Spinal cord (tissue), 10 donors: Measurements from ENCODE around the gene NAA60. TPM values are rescaled to one million over a fixed set of nuclear protein-coding genes. Genes with fewer than 3 reads are reported as not detected.
"Not testable (repeated sequence)": the region's sequence is repeated elsewhere in the genome, so short reads cannot be mapped to it uniquely, and the experiment has no call there.

Source experiments
- DNase-seq, 6 donors: peaks; one replicate each; pipeline versions ENCODE4 v3.0.0 to v3.0.0-alpha.2; 2013 to 2015; ENCODE audit warnings: low spot score in 6 of 6, low read depth in 4 of 6
- H3K27ac ChIP-seq: one replicate; pipeline ENCODE4 v1.5.1; 2013; ENCODE audit warnings: low read depth, low read length, control low read depth
- H3K27me3 ChIP-seq: one replicate; pipeline ENCODE4 v1.6.1; 2013; ENCODE audit warnings: low read length; ENCODE audit not compliant: control insufficient read depth, insufficient read depth
- H3K36me3 ChIP-seq: one replicate; pipeline ENCODE4 v1.6.1; 2013; ENCODE audit warnings: low read length; ENCODE audit not compliant: control insufficient read depth, insufficient read depth
- H3K4me1 ChIP-seq: one replicate; pipeline ENCODE4 v1.6.1; 2013; ENCODE audit warnings: low read length; ENCODE audit not compliant: control insufficient read depth, insufficient read depth
- H3K4me3 ChIP-seq: one replicate; pipeline ENCODE4 v1.5.1; 2013; ENCODE audit warnings: low read depth, low read length, control low read depth
- H3K9me3 ChIP-seq: one replicate; pipeline ENCODE4 v1.6.1; 2013; ENCODE audit warnings: low read length; ENCODE audit not compliant: control insufficient read depth, insufficient read depth
- WGBS: methylation state at CpG from one replicate; pipeline ENCODE4 v1.1.5; 2013; ENCODE audit warnings: missing lambda C conversion rate; ENCODE audit not compliant: insufficient coverage; 5-methylcytosine and 5-hydroxymethylcytosine counted together
- polyA plus RNA-seq, 2 donors: library from polyadenylated mRNA; unstranded; fragments of 120-200 nt; gene quantifications; one replicate each; pipeline ENCODE4 v1.2.1, GENCODE V29; 2013; ENCODE audit not compliant: insufficient read length in 2 of 2
- total RNA-seq, 2 donors: library from RNA; depleted of rRNA in 1 of 2; stranded (reverse); fragments of 120-200 nt in 1 of 2; fragments of >200 nt in 1 of 2; gene quantifications; one replicate each; pipeline versions ENCODE4 v1.2.3 to v1.2.4, GENCODE V29; 2013 to 2014
- donor health status: healthy.

NAA60 gene
- total and polyA plus RNA-seq, 4 donors, result 14.8 to 71.3 (median 41.9) TPM

- no peak for DNase-seq
- H3K27me3 ChIP-seq, result no peaks in the 10 kb centered on the region
- H3K9me3 ChIP-seq, result no peaks in the 10 kb centered on the region
- H3K4me1 ChIP-seq, result peaks cover 9% of the 10 kb centered on the region
- H3K36me3 ChIP-seq, result peaks cover 66% of the 10 kb centered on the region
- no peak overlapping the region for H3K27ac ChIP-seq
- no peak overlapping the region for H3K4me3 ChIP-seq
- no CpG with 5 or more reads among the region's 4 CpGs for WGBS
These were observed 72.4 kb downstream of the NAA60 start for GRCh38 chr16:3515897-3516296.

GRCh38 chr16:3518292-3518985 is 75.0 kb downstream of the NAA60 start:
- WGBS, result 94% methylated on average over 4 of the region's 6 CpGs
- Histone ChIP-seq H3K4me1 (peaks cover 9% of the 10 kb centered on the region), H3K27me3 (no peaks in the 10 kb centered on the region), H3K36me3 (peaks cover 61% of the 10 kb centered on the region), H3K9me3 (no peaks in the 10 kb centered on the region), H3K4me3 (no peak overlapping the region), H3K27ac (peak overlapping the region; percentile 15)
- DNase-seq, result no peak

GRCh38 chr16:3518986-3519348 is 75.5 kb downstream of the NAA60 start:
- H3K4me3 ChIP-seq, result no peak overlapping the region
- H3K27me3 ChIP-seq, result no peaks in the 10 kb centered on the region
- H3K27ac ChIP-seq, result peak overlapping the region; percentile 15
- 78% methylated on average over 8 of the region's 8 CpGs for WGBS
- peaks cover 9% of the 10 kb centered on the region for H3K4me1 ChIP-seq
- H3K36me3 ChIP-seq, result peaks cover 61% of the 10 kb centered on the region
- H3K9me3 ChIP-seq, result no peaks in the 10 kb centered on the region
- peak in 1 of 6 donors; percentile 22 for DNase-seq

- Histone ChIP-seq H3K4me1 (peaks cover 9% of the 10 kb centered on the region), H3K9me3 (no peaks in the 10 kb centered on the region), H3K4me3 (no peak overlapping the region), H3K27me3 (no peaks in the 10 kb centered on the region), H3K27ac (peak overlapping the region; percentile 68), H3K36me3 (peaks cover 61% of the 10 kb centered on the region)
- 90% methylated on average over 2 of the region's 2 CpGs for WGBS
- DNase-seq, result no peak
These were observed 76.1 kb downstream of the NAA60 start for GRCh38 chr16:3519581-3519980.

- WGBS, result 92% methylated on average over 2 of the region's 4 CpGs
- Histone ChIP-seq H3K4me1 (peaks cover 9% of the 10 kb centered on the region), H3K36me3 (peaks cover 58% of the 10 kb centered on the region), H3K27me3 (no peaks in the 10 kb centered on the region), H3K27ac (peak overlapping the region; percentile 74), H3K4me3 (no peak overlapping the region), H3K9me3 (no peaks in the 10 kb centered on the region)
- DNase-seq, result peak in 1 of 6 donors; percentile 58
These were observed 76.9 kb downstream of the NAA60 start for GRCh38 chr16:3520413-3520812.

GRCh38 chr16:3520841-3521240 is 77.4 kb downstream of the NAA60 start:
- WGBS, result 96% methylated on average over 4 of the region's 8 CpGs
- Histone ChIP-seq H3K4me1 (peaks cover 9% of the 10 kb centered on the region), H3K36me3 (peaks cover 58% of the 10 kb centered on the region)

GRCh38 chr16:3523281-3523680 is 79.8 kb downstream of the NAA60 start:
- Histone ChIP-seq H3K36me3 (peaks cover 59% of the 10 kb centered on the region), H3K4me1 (peaks cover 9% of the 10 kb centered on the region), H3K4me3 (no peak overlapping the region), H3K9me3 (no peaks in the 10 kb centered on the region), H3K27me3 (no peaks in the 10 kb centered on the region), H3K27ac (no peak overlapping the region)
- no peak for DNase-seq
- 80% methylated on average over 1 of the region's 3 CpGs for WGBS

More at GRCh38 chr16:3520841-3521240, 77.4 kb downstream of the NAA60 start:
- H3K27me3 ChIP-seq, result no peaks in the 10 kb centered on the region
- DNase-seq, result no peak
- H3K27ac ChIP-seq, result peak overlapping the region; percentile 74
- no peaks in the 10 kb centered on the region for H3K9me3 ChIP-seq
- H3K4me3 ChIP-seq, result no peak overlapping the region

GRCh38 chr16:3525951-3526350 is 82.5 kb downstream of the NAA60 start:
- Histone ChIP-seq H3K27me3 (no peaks in the 10 kb centered on the region), H3K27ac (no peak overlapping the region), H3K9me3 (no peaks in the 10 kb centered on the region), H3K36me3 (peaks cover 53% of the 10 kb centered on the region), H3K4me1 (no peaks in the 10 kb centered on the region), H3K4me3 (no peak overlapping the region)
- DNase-seq, result no peak
- WGBS, result 85% methylated on average over 3 of the region's 5 CpGs

- peak in 2 of 6 donors; percentile 46 to 47 for DNase-seq
- H3K27ac ChIP-seq, H3K4me1 ChIP-seq, H3K4me3 ChIP-seq, H3K27me3 ChIP-seq, H3K9me3 ChIP-seq: not testable (repeated sequence)
- 88% methylated on average over 6 of the region's 12 CpGs for WGBS
- peaks cover 55% of the 10 kb centered on the region for H3K36me3 ChIP-seq
These were observed 83.8 kb downstream of the NAA60 start for GRCh38 chr16:3527216-3527829.

- WGBS, result 78% methylated on average over 1 of the region's 2 CpGs
- no peaks in the 10 kb centered on the region for H3K9me3 ChIP-seq
- DNase-seq, result no peak
- no peak overlapping the region for H3K27ac ChIP-seq
- peaks cover 60% of the 10 kb centered on the region for H3K36me3 ChIP-seq
- H3K27me3 ChIP-seq, result no peaks in the 10 kb centered on the region
- H3K4me1 ChIP-seq, result no peaks in the 10 kb centered on the region
- no peak overlapping the region for H3K4me3 ChIP-seq
These were observed 84.9 kb downstream of the NAA60 start for GRCh38 chr16:3528406-3528805.
